GM12864 (cell line): ENCODE measurements around the gene TLX1.

ENCODE experiments used
- DNase-seq: peaks from one replicate; pipeline ENCODE4 v3.0.0-alpha.2; 2011; ENCODE audit warnings: low read depth
- H3K4me3 ChIP-seq: 2 replicates; pipeline ENCODE4 v1.5.1; 2011; ENCODE audit warnings: mild to moderate bottlenecking, low read depth, low read length, control low read depth
- TF ChIP-seq, protein P1 (sequence below): IDR thresholded peaks from 2 replicates; pipeline ENCODE4 v1.5.1; 2011; ENCODE audit warnings: low read depth, mild to moderate bottlenecking, moderate library complexity, low read length, control low read depth, inconsistent platforms; ENCODE audit errors: missing control alignments

The TLX1 gene

DNA sequence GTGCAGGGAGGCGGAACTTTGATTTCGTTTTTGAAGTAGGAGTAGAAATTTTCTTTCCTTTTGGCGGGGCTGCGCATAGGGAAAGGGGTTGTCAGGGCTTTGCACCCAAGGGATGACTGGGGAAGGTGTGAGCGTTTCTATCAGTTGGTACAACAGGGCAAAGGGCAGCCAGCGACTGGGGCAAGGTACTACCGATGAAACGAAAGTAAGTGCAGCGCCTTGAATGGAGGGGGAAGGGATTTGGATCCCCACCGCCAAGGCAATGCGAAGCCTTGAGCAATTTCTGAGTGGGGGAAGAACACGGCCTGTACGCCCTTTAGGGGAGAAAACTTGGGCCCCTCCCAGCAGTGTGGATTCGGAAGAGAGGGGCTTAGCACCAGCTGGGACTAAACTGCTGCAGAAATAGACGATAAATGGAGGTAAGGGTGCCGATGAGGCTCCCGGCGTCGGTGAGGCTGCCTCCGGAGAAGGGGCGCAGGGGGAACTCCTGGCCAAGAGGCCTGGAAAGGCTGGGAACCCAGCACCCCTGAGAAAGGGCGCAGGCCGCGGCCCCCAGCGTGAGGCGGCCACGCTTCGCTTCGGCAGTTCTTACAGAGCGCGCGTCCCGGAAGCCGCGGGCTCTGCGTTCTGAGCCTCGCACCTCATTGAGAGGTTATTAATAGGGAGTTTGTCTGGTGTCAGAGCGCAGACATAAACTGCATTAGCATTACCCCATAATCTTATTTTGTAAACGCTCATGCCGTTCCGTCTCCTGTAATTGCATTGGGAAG is 10.0 kb upstream of the TLX1 start:
- TF ChIP-seq, protein P1, sequence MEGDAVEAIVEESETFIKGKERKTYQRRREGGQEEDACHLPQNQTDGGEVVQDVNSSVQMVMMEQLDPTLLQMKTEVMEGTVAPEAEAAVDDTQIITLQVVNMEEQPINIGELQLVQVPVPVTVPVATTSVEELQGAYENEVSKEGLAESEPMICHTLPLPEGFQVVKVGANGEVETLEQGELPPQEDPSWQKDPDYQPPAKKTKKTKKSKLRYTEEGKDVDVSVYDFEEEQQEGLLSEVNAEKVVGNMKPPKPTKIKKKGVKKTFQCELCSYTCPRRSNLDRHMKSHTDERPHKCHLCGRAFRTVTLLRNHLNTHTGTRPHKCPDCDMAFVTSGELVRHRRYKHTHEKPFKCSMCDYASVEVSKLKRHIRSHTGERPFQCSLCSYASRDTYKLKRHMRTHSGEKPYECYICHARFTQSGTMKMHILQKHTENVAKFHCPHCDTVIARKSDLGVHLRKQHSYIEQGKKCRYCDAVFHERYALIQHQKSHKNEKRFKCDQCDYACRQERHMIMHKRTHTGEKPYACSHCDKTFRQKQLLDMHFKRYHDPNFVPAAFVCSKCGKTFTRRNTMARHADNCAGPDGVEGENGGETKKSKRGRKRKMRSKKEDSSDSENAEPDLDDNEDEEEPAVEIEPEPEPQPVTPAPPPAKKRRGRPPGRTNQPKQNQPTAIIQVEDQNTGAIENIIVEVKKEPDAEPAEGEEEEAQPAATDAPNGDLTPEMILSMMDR = no peak
- peak overlapping the region; percentile 41 for H3K4me3 ChIP-seq
- DNase-seq = no peak

DNA sequence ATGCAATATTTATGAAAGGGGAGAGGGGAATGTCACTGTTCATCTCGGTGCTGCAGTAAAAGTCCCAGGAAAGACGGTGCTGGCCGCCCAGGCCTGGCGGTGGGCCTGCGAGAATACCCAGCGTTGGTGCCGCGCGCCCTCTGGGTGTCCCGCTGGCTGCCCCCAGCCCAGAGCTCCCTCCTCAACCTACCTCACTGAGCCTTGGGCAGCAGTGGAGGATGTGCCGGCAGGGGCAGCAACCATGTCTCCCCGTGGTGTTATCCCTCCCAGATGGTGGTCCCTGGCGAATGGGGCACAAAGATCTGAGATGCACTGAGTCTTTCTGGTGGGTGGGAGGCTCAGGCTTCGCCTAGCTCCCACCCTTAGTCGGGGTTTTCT is 9.5 kb upstream of the TLX1 start:
- no peak overlapping the region for H3K4me3 ChIP-seq
- TF ChIP-seq, protein P1 = no peak
- DNase-seq = no peak

DNA sequence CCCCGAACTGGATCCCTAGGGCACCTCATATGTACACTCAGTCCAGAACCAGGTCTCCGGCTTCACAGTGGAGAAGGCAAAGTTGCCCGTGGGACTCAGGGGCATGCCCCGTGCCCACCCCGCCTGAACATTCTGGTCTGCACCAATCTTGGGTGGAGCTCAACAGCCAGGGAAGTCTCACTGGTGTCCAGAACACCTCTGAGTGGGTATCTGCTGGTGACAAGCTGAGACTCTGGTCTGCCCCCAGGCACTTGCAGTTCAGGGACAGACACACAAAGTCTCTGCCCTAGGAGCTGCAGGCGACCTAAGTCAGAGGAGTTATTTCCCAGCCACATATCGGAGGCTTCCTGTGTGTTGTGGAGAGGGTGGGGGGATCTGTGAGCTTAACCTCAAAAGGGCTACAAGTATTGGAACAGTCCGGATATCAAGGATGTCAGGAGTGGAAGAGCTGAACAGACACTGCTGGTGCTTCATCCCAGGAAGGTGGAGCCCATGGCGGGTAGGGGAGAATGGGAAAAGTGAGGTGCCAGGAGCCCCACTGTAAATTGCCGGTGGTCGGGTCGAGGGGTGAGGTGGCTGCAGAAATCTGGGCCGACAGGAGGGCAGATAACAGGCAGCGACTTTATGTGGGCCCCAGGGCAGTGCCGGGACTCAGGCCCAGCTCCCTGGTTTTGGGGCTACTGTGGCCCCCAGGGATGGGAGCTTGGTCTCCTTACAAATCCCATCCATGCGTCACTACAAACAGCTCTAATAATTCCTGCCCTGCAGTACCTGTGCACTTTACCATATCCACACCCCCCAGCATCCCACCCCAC is 8.6 kb upstream of the TLX1 start:
- no peak for DNase-seq
- H3K4me3 ChIP-seq = no peak overlapping the region
- TF ChIP-seq, protein P1 = no peak

DNA sequence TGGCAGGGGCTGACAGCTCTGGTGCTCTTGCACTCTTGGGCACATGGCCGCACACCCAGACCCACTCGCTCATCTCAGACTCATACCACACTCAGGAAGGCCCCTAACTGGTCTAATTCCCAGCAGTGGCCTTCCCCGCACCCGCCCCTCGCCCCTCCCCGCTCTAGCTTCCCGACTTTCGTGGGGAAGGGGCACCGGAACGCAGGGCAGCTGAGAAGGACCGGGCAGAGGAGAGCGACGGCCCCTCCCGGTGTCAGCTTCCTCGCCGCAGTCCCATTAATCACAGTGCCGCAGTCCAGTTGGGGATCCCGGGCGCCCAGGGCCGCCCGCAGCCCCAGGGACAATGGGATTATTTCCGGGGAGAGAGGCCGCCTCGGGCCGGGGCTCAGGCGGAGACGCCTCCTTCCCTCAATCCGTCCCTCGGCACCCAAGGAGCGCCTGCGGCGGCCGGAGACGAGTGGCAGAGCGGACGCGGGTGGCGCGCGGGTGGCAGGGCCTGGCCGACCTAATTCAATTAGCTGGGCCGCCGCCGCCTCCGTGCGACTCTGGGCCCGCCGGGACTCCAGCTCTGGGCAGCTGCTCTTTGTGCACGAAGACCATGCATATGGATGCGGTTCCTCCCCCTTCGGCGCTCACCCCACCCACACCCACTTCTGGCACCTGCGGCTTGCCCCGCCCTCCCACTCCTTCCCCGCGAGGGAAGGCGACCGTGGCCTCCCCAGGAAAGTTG is 7.8 kb upstream of the TLX1 start:
- TF ChIP-seq, protein P1 = no peak
- DNase-seq = no peak
- H3K4me3 ChIP-seq = no peak overlapping the region

DNA sequence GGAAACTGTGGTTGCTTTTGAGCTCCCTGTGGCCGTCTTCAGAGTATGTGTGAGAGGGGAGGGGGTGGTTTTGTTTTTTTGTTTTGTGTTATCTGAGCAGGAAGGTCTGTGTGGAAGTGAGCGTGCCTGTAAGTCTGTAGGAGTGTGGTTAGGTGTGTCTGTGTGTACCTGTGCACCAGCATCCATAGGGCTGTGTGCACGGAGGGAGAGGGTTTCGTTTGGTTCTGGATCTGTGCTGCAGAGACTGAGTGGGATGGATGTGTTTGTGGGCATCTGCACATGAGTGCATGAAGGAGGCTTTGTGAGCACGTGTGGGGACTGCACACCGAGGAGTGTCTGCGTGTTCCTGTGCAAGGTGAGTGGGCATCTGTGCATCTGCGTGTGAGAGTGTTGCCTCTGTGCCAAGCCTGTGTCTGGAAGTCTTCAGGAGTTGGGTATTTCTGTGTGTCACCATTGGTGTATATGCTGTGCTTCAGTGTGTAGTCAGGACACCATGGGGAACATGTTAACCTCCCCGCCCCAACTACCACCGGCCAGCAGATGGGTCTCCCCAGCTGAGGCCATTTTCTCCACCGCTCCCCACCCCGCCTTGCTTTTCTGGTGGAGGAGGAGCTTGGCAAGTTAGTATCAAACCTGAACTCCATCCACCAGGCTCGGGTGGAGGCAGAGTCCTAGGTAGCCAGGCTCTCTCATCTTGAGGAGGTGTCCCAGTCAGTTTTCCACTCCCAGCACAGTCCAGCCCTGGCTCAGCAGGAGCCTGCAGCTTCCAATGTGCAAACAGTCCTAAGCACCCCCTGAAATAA is 7.1 kb upstream of the TLX1 start:
- no peak overlapping the region for H3K4me3 ChIP-seq
- TF ChIP-seq, protein P1 = no peak
- no peak for DNase-seq

DNA sequence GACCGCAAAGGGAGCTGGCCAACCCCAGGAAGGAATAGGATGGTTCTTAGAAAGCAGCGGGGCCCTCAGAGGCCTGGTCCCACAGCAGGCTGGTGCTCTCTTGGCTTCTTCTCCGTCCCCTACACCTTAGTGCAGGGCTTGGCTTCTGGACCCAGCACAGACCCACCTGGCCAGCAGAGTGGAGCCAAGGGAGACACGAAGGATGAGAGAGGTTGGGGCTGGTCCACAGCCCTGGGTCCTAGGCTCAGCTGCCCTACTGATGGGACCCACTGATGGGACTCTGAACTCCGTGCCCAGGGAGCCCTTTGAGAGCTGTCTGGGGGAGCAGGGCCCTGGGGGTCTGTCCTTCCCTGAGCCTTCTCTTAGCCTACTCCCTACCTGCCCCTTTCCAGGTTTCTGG is 6.2 kb upstream of the TLX1 start:
- no peak overlapping the region for H3K4me3 ChIP-seq
- TF ChIP-seq, protein P1 = no peak
- DNase-seq = no peak
